Right renal pelvis (tissue), 4 donors: ENCODE data around the gene OPN1MW3. TPM values are rescaled to one million over a fixed set of nuclear protein-coding genes. Genes with fewer than 3 reads are reported as not detected.

Experiments
- polyA plus RNA-seq, 4 donors: library from polyadenylated mRNA; unstranded; fragments of 120-200 nt; gene quantifications; one replicate each; pipeline ENCODE4 v1.2.1, GENCODE V29; 2013; ENCODE audit not compliant: insufficient read length in 4 of 4

OPN1MW3 gene
- polyA plus RNA-seq, 4 donors, result not detected

Other genes with a start within 250 kb of the OPN1MW3 start
- gene IRAK1, start 237.7 kb upstream of the OPN1MW3 start, polyA plus RNA-seq, result 10 to 100 TPM; 48.4 to 62.2 (median 51.7) TPM
- gene MECP2, start 159.9 kb upstream of the OPN1MW3 start, polyA plus RNA-seq, result 10 to 100 TPM; 30.2 to 36.9 (median 31.6) TPM
- not detected for gene OPN1LW, start 113.3 kb upstream of the OPN1MW3 start, polyA plus RNA-seq
- gene OPN1MW, start 75.0 kb upstream of the OPN1MW3 start, polyA plus RNA-seq, result not detected
- not detected for gene OPN1MW2, start 37.8 kb upstream of the OPN1MW3 start, polyA plus RNA-seq
- not detected for gene TEX28, start 37.5 kb downstream of the OPN1MW3 start, polyA plus RNA-seq
- under 1 TPM; 0.26 to 0.91 (median 0.45) TPM for gene TKTL1, start 38.2 kb downstream of the OPN1MW3 start, polyA plus RNA-seq
- 100 to 1,000 TPM; 393 to 586 (median 423) TPM for gene FLNA, start 117.1 kb downstream of the OPN1MW3 start, polyA plus RNA-seq
- 10 to 100 TPM; 68.7 to 96.7 (median 74.0) TPM for gene EMD, start 121.7 kb downstream of the OPN1MW3 start, polyA plus RNA-seq
- 1,000 to 10,000 TPM; 2,815 to 4,008 (median 3,095) TPM for gene RPL10, start 140.8 kb downstream of the OPN1MW3 start, polyA plus RNA-seq
- gene DNASE1L1, start 151.7 kb downstream of the OPN1MW3 start, polyA plus RNA-seq, result 10 to 100 TPM; 10.5 to 16.1 (median 14.1) TPM
- gene TAFAZZIN, start 154.0 kb downstream of the OPN1MW3 start, polyA plus RNA-seq, result 10 to 100 TPM; 26.3 to 36.4 (median 30.8) TPM
- 100 to 1,000 TPM; 155 to 184 (median 168) TPM for gene ATP6AP1, start 171.1 kb downstream of the OPN1MW3 start, polyA plus RNA-seq
- gene GDI1, start 179.6 kb downstream of the OPN1MW3 start, polyA plus RNA-seq, result 100 to 1,000 TPM; 118 to 136 (median 132) TPM
- 10 to 100 TPM; 47.2 to 55.8 (median 51.6) TPM for gene FAM50A, start 186.6 kb downstream of the OPN1MW3 start, polyA plus RNA-seq
- gene PLXNA3, start 200.7 kb downstream of the OPN1MW3 start, polyA plus RNA-seq, result 10 to 100 TPM; 38.6 to 50.2 (median 47.5) TPM
- gene LAGE3, start 221.7 kb downstream of the OPN1MW3 start, polyA plus RNA-seq, result 10 to 100 TPM; 10.7 to 20.1 (median 12.4) TPM
- 10 to 100 TPM; 27.7 to 34.8 (median 30.2) TPM for gene UBL4A, start 229.0 kb downstream of the OPN1MW3 start, polyA plus RNA-seq
- gene SLC10A3, start 233.0 kb downstream of the OPN1MW3 start, polyA plus RNA-seq, result 10 to 100 TPM; 19.3 to 27.6 (median 19.6) TPM